Glutamatergic neuron (in vitro differentiated cells): ENCODE measurements around the gene MRTFA. TPM values are rescaled to one million over a fixed set of nuclear protein-coding genes. Genes with fewer than 3 reads are reported as not detected.
"Not testable (repeated sequence)": the region's sequence is repeated elsewhere in the genome, so short reads cannot be mapped to it uniquely, and the experiment has no call there.

Experiments used
- DNase-seq: peaks from one replicate; pipeline ENCODE4 v3.0.0; 2022
- H3K27ac Mint-ChIP-seq: one replicate; pipeline ENCODE4 v1.8.0; 2020; ENCODE audit warnings: mild to moderate bottlenecking, mixed read lengths, inconsistent platforms; ENCODE audit not compliant: unreplicated experiment
- H3K27me3 Mint-ChIP-seq: one replicate; pipeline ENCODE4 v1.8.0; 2020; ENCODE audit warnings: mild to moderate bottlenecking, moderate library complexity, mixed read lengths, inconsistent platforms; ENCODE audit not compliant: unreplicated experiment
- H3K36me3 Mint-ChIP-seq: one replicate; pipeline ENCODE4 v1.8.0; 2020; ENCODE audit warnings: mild to moderate bottlenecking, mixed read lengths, inconsistent platforms; ENCODE audit not compliant: unreplicated experiment
- H3K4me1 Mint-ChIP-seq: one replicate; pipeline ENCODE4 v1.8.0; 2020; ENCODE audit warnings: mild to moderate bottlenecking, low read depth, mixed read lengths, inconsistent platforms; ENCODE audit not compliant: unreplicated experiment
- H3K4me3 Mint-ChIP-seq: one replicate; pipeline ENCODE4 v1.8.0; 2020; ENCODE audit warnings: mild to moderate bottlenecking, mixed read lengths, inconsistent platforms; ENCODE audit not compliant: unreplicated experiment
- H3K9me3 Mint-ChIP-seq: one replicate; pipeline ENCODE4 v1.8.0; 2020; ENCODE audit warnings: mild to moderate bottlenecking, moderate library complexity, mixed read lengths, inconsistent platforms; ENCODE audit not compliant: unreplicated experiment
- total RNA-seq: library from RNA; stranded (reverse); fragmentation: NEBNext Ultra II Directional; extraction: Animal tissue kit (Norgen Biotek cat#: 25700); gene quantifications from one replicate; pipeline ENCODE4 v1.2.1, GENCODE V29; 2021; ENCODE audit not compliant: unreplicated experiment
- TF ChIP-seq, protein P1 (sequence below): fragments of 200-600 bp; sonication (generic); IDR thresholded peaks from one replicate; pipeline ENCODE4 v1.5.0; 2021; ENCODE audit not compliant: partially characterized antibody, unreplicated experiment

MRTFA gene
- total RNA-seq, 1 donor from 2014 or later, result 91.7 TPM

DNA sequence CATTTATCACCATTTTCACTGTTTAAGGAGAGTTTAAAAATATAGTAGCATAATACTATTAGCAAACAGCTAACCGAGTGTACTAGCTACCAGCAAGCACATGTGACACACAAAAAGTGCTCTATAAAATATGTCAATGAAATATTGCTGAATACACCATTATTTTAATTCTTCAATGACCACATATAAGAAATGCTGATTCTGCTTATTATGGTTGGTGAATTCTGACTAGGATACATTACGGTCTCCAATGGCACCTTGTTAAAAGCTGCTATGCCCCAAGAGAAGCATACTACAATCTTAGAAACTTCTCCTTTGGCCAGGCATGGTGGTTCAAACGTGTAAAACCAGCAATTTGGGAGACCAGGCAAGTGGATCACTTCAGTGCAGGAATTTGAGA lies 129.8 kb downstream of the MRTFA start:
- DNase-seq, result no peak
- peaks cover 5% of the 10 kb centered on the region for H3K27me3 Mint-ChIP-seq
- H3K4me1 Mint-ChIP-seq, result peaks cover 27% of the 10 kb centered on the region
- H3K36me3 Mint-ChIP-seq, result peaks cover 9% of the 10 kb centered on the region
- H3K9me3 Mint-ChIP-seq, result peaks cover 5% of the 10 kb centered on the region
- H3K27ac Mint-ChIP-seq, result no peak overlapping the region
- TF ChIP-seq, protein P1, sequence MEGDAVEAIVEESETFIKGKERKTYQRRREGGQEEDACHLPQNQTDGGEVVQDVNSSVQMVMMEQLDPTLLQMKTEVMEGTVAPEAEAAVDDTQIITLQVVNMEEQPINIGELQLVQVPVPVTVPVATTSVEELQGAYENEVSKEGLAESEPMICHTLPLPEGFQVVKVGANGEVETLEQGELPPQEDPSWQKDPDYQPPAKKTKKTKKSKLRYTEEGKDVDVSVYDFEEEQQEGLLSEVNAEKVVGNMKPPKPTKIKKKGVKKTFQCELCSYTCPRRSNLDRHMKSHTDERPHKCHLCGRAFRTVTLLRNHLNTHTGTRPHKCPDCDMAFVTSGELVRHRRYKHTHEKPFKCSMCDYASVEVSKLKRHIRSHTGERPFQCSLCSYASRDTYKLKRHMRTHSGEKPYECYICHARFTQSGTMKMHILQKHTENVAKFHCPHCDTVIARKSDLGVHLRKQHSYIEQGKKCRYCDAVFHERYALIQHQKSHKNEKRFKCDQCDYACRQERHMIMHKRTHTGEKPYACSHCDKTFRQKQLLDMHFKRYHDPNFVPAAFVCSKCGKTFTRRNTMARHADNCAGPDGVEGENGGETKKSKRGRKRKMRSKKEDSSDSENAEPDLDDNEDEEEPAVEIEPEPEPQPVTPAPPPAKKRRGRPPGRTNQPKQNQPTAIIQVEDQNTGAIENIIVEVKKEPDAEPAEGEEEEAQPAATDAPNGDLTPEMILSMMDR, result no peak
- H3K4me3 Mint-ChIP-seq, result no peak overlapping the region

DNA sequence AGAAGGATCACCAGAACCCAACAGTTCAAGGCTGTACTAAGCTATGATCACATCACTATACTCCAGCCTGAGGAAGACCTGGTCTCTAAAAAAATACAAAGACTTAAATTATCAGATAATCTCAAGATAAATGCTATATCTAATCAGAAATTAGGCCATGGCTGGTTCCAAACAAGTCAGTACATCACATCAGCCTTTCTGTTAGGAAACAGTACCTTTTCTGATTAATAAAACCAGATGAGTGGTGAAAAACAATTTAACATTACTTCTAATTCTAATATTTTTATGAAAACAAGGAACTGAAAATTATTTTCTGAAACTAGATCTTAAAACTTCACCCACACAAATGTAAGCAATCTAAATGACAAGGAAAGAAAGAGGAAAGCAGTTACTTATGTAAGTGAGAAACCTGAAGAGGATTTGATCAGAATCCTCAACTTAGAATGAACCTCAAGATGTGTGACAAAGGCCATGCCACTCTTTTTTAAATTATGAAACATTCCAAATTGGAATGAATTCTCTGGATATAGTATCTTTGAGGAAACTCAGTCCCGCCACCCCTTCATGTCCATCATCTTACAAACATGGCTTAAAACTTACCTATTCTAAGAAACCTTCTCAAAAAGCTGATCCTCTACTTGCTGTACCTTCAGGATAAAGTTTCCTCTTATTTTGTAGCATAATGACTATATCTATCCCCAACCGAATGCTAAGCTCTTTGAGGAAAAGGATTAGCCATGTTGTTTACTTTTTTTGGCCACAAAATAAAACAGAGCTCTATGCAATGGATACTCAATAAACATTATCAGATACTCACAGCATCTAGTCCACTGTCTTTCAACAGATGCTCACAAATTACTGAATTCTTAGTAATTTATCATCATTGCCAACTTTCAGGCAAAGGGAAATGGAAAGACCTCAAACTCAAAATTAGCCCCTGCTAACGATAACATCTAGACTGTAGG lies 132.0 kb downstream of the MRTFA start:
- H3K4me3 Mint-ChIP-seq, result no peak overlapping the region
- peaks cover 5% of the 10 kb centered on the region for H3K9me3 Mint-ChIP-seq
- no peak overlapping the region for H3K27ac Mint-ChIP-seq
- peaks cover 7% of the 10 kb centered on the region for H3K4me1 Mint-ChIP-seq
- no peak for DNase-seq
- TF ChIP-seq, protein P1, result no peak
- peaks cover 5% of the 10 kb centered on the region for H3K27me3 Mint-ChIP-seq
- H3K36me3 Mint-ChIP-seq, result peaks cover 9% of the 10 kb centered on the region

DNA sequence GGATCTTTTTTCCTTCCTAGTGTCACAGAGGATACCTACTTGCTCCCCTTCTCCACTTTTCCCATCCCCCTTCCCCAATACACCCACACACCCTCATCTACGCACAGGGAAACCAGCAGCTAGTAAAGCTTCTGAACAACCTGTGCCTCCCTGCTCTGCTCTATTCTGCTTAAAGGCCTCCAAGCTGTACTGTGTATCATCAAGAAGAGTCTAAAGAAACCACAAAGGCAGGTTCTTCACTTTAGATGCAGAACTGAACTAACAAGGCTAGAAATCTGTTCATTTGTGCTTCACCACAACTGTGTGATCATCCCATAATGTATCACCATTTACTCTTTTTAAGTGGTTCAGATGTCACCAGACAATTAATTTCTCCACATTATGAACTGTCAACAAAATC lies 133.6 kb downstream of the MRTFA start:
- TF ChIP-seq, protein P1, result no peak
- Mint-ChIP-seq H3K4me3 (peak overlapping the region; percentile 42), H3K27me3 (peaks cover 5% of the 10 kb centered on the region), H3K4me1 (peaks cover 6% of the 10 kb centered on the region), H3K27ac (peak overlapping the region; percentile 59), H3K9me3 (peaks cover 7% of the 10 kb centered on the region), H3K36me3 (peaks cover 9% of the 10 kb centered on the region)
- no peak for DNase-seq

DNA sequence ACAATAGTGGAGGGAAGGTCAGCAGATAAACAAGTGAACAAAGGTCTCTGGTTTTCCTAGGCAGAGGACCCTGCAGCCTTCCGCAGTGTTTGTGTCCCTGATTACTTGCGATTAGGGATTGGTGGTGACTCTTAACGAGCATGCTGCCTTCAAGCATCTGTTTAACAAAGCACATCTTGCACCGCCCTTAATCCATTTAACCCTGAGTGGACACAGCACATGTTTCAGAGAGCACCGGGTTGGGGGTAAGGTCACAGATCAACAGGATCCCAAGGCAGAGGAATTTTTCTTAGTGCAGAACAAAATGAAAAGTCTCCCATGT lies 136.1 kb downstream of the MRTFA start:
- not testable (repeated sequence) for H3K4me3 Mint-ChIP-seq, H3K9me3 Mint-ChIP-seq, H3K27me3 Mint-ChIP-seq, DNase-seq, H3K4me1 Mint-ChIP-seq, H3K36me3 Mint-ChIP-seq
- H3K27ac Mint-ChIP-seq, result peak overlapping the region; percentile 79

DNA sequence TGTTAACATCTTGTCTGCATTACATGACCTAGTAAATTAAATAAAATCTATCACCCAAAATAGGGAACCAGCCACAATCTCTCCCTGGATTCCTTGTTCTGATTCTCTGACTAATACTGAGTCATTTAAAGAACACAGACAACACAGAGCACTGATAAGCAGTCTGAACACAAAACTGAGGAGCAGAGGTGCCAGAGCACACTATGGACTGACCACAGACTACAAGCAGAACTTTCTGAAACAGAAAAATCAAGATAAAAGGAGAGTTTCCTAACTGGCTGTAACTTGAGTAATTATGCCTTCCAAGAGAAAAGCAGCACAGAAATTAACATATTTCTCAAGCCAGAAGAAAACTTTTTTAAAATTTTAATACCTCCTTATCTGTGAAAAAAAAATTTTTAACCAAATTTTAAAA lies 137.3 kb downstream of the MRTFA start:
- DNase-seq, result no peak
- H3K4me3 Mint-ChIP-seq, result no peak overlapping the region

More for the DNA sequence above, 137.3 kb downstream of the MRTFA start:
- Mint-ChIP-seq H3K27ac (peak overlapping the region; percentile 59), H3K4me1 (peaks cover 5% of the 10 kb centered on the region), H3K36me3 (peaks cover 9% of the 10 kb centered on the region), H3K9me3 (peaks cover 9% of the 10 kb centered on the region), H3K27me3 (peaks cover 5% of the 10 kb centered on the region)
- TF ChIP-seq, protein P1, result no peak
